Measurements from ENCODE around the gene GPR39. TPM values are rescaled to one million over a fixed set of nuclear protein-coding genes. Genes with fewer than 3 reads are reported as not detected.

The GPR39 gene
- total RNA-seq, 4 donors from 2014 or later = 9.1 to 38.5 (median 25.9) TPM

DNA sequence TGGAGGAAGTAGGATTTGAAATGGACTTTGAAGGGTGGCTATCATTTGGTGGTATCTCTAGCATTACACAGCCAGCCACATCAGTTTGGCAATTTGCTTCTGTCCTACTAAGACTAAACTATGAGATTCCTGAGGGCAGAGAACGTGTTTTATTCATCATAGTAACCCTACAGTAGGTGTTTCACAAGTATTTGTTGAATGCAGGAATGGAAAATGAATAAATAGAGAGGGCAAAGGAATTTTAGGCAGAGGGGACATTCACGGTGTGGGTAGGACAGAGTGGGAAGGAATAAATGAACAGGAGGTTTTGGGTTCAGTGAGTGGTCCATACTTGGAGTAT lies 15.7 kb upstream of the GPR39 start:
- TF ChIP-seq, protein P1, sequence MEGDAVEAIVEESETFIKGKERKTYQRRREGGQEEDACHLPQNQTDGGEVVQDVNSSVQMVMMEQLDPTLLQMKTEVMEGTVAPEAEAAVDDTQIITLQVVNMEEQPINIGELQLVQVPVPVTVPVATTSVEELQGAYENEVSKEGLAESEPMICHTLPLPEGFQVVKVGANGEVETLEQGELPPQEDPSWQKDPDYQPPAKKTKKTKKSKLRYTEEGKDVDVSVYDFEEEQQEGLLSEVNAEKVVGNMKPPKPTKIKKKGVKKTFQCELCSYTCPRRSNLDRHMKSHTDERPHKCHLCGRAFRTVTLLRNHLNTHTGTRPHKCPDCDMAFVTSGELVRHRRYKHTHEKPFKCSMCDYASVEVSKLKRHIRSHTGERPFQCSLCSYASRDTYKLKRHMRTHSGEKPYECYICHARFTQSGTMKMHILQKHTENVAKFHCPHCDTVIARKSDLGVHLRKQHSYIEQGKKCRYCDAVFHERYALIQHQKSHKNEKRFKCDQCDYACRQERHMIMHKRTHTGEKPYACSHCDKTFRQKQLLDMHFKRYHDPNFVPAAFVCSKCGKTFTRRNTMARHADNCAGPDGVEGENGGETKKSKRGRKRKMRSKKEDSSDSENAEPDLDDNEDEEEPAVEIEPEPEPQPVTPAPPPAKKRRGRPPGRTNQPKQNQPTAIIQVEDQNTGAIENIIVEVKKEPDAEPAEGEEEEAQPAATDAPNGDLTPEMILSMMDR (IDR thresholded peaks at IDR 0.05) = no peak
- TF ChIP-seq POLR2A (IDR thresholded peaks at IDR 0.05) = no peak
- Histone ChIP-seq H3K4me1 (no peaks in the 10 kb centered on the region), H3K9me3 (no peaks in the 10 kb centered on the region), H3K36me3 (no peaks in the 10 kb centered on the region), H3K27me3 (no peaks in the 10 kb centered on the region), H3K4me3 (no peak overlapping the region), H3K27ac (no peak overlapping the region)
- DNase-seq = no peak

DNA sequence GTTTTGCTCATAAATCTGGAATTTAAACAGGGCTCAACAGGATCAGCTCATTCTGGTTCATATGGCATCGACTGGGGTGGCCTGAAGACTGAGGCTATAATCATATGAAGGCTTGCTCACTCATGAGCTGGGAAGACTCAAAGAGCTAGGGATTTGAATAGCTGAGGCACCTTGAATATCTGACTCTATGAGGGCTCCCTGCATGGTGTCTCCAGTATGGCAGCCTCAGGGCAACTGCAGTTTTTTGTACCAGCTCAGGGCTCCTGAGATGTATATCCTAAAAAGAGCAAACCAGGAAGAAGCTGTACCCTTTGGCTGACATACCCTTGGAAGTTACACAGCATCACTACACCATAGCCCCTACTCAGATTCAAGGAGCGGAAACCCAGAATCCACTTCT lies 15.3 kb upstream of the GPR39 start:
- H3K27ac ChIP-seq = no peak overlapping the region
- H3K4me3 ChIP-seq = no peak overlapping the region
- H3K4me1 ChIP-seq = no peaks in the 10 kb centered on the region
- H3K36me3 ChIP-seq = no peaks in the 10 kb centered on the region
- H3K9me3 ChIP-seq = no peaks in the 10 kb centered on the region
- TF ChIP-seq, protein P1 (IDR thresholded peaks at IDR 0.05) = no peak
- TF ChIP-seq POLR2A (IDR thresholded peaks at IDR 0.05) = no peak
- DNase-seq = no peak
- no peaks in the 10 kb centered on the region for H3K27me3 ChIP-seq

DNA sequence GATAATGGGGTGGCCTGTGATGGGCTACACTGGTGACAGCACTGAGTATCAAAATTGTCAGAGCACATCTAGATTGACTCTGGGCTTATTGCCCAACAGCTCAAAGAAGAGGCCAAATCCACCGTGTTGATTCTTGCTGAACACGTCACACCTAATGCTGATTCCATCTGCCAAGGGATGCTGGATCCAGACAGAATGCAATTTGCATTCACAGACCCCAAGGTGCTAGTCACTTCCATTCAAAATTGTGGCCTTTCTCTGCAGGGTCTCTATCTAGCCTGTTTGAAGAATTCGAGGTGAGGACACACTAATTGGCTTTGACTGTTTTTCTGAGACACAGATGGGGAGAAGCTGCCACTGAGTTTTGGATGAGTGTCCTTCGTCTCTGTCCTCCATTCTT lies 13.5 kb upstream of the GPR39 start:
- H3K27me3 ChIP-seq = no peaks in the 10 kb centered on the region
- peaks cover 0 to 9% (median 0%) of the 10 kb centered on the region in 4 donors for H3K4me1 ChIP-seq
- no peak overlapping the region for H3K27ac ChIP-seq
- H3K4me3 ChIP-seq = no peak overlapping the region
- DNase-seq = no peak
- H3K9me3 ChIP-seq = no peaks in the 10 kb centered on the region
- no peaks in the 10 kb centered on the region for H3K36me3 ChIP-seq
- TF ChIP-seq POLR2A (IDR thresholded peaks at IDR 0.05) = no peak
- TF ChIP-seq, protein P1 (IDR thresholded peaks at IDR 0.05) = no peak

DNA sequence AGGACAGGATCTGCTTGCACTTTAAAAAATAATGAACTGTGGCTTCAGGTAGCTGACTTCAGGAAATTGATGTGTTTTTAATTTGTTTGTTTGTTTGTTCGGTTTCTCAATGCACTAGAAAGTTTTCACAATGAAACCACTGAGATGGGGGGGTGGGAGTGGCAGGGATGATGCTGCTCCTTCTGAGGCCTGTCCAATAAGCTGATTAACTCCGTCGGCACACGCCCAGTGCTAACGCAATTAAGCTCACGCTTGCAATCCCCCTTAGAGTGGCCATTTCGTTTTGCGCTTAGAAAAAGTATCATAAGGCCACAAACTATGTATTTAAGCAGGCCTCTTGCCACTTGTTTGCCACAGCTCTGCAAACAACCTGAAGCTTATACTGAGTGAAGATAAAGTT lies 12.5 kb upstream of the GPR39 start:
- TF ChIP-seq, protein P1 (IDR thresholded peaks at IDR 0.05) = no peak
- TF ChIP-seq POLR2A (IDR thresholded peaks at IDR 0.05) = no peak
- no peaks in the 10 kb centered on the region for H3K9me3 ChIP-seq

DNA sequence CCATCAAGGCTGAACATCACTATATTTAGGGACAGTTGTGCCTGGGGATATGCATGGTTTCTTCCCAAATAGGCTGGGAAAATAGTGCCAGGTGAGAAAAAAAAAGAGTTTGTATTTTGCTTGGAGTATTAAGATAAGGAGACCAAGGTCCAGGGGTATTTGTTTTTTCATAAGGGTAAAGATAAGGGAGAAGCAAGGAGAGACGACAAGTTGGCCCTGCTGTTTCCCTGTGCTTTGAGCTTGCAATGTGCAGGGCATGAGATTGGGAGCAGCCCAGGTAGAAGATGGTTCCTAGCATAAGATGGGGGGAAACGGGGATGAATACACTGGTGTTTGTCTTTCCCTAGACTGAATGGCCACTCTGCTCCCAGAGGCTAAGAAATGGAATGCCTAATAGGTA lies 8.8 kb upstream of the GPR39 start:
- no peak for DNase-seq

More for the DNA sequence above, 12.5 kb upstream of the GPR39 start:
- Histone ChIP-seq H3K27ac (no peak overlapping the region), H3K4me3 (no peak overlapping the region), H3K36me3 (no peaks in the 10 kb centered on the region), H3K27me3 (no peaks in the 10 kb centered on the region), H3K4me1 (peaks cover 0 to 13% (median 0%) of the 10 kb centered on the region in 4 donors)
- DNase-seq = no peak

More for the DNA sequence above, 8.8 kb upstream of the GPR39 start:
- no peak overlapping the region for H3K4me3 ChIP-seq
- no peaks in the 10 kb centered on the region for H3K9me3 ChIP-seq
- no peak for TF ChIP-seq POLR2A (IDR thresholded peaks at IDR 0.05)
- TF ChIP-seq, protein P1 (IDR thresholded peaks at IDR 0.05) = no peak
- no peak overlapping the region for H3K27ac ChIP-seq
- no peaks in the 10 kb centered on the region for H3K27me3 ChIP-seq
- no peaks in the 10 kb centered on the region for H3K36me3 ChIP-seq
- peaks cover 0 to 13% (median 0%) of the 10 kb centered on the region in 4 donors for H3K4me1 ChIP-seq

Data from Peyer's patch (tissue), 4 donors.